Gastroesophageal sphincter (tissue), 4 donors: ENCODE results near the gene LTBP1. TPM values are rescaled to one million over a fixed set of nuclear protein-coding genes. Genes with fewer than 3 reads are reported as not detected.

Source experiments
- ATAC-seq: fragments of 150-250 bp; one replicate; pipeline ENCODE4 v1.9.1; 2016; ENCODE audit warnings: mild to moderate bottlenecking, moderate library complexity
- H3K27ac ChIP-seq, 4 donors: fragments of 200-600 bp; sonication (generic) in 3 of 4; 1 replicate in 3 of 4; 2 replicates in 1 of 4; pipeline ENCODE4 v1.5.1; 2016 to 2019
- H3K27me3 ChIP-seq: fragments of 200-600 bp; sonication (generic); one replicate; pipeline ENCODE4 v1.5.1; 2019
- H3K36me3 ChIP-seq, 2 donors: fragments of 200-600 bp; sonication (generic); one replicate each; pipeline ENCODE4 v1.5.1; 2019; ENCODE audit warnings: control low read depth in 1 of 2
- H3K4me1 ChIP-seq, 3 donors: fragments of 200-600 bp; sonication (generic); 1 replicate in 2 of 3; 2 replicates in 1 of 3; pipeline ENCODE4 v1.5.1; 2016 to 2019; ENCODE audit warnings: control low read depth in 2 of 3
- H3K4me3 ChIP-seq, 2 donors: fragments of 200-600 bp; sonication (generic); one replicate each; pipeline ENCODE4 v1.5.1; 2019; ENCODE audit warnings: mild to moderate bottlenecking in 1 of 2, moderate library complexity in 1 of 2
- H3K9me3 ChIP-seq, 3 donors: fragments of 200-600 bp; sonication (generic); one replicate each; pipeline ENCODE4 v1.5.1; 2017 to 2019; ENCODE audit warnings: control low read depth in 2 of 3
- EP300 ChIP-seq: sonication (generic); formaldehyde crosslinking; IDR thresholded peaks from one replicate; pipeline ENCODE4 v1.6.1; 2017; ENCODE audit warnings: antibody characterized with exemption, mild to moderate bottlenecking
- POLR2A ChIP-seq, 2 donors: fragments of 450-650 bp; IDR thresholded peaks; one replicate each; pipeline ENCODE4 v1.6.1; 2017; ENCODE audit warnings: antibody characterized with exemption in 2 of 2, mild to moderate bottlenecking in 2 of 2, moderate library complexity in 1 of 2
- POLR2AphosphoS5 ChIP-seq: sonication (generic); formaldehyde crosslinking; IDR thresholded peaks from one replicate; pipeline ENCODE4 v1.6.1; 2017; ENCODE audit warnings: antibody characterized with exemption
- WGBS, 2 donors: methylation state at CpG; one replicate each; pipeline ENCODE4 v1.1.5; 2018; ENCODE audit warnings: low coverage in 1 of 2; 5-methylcytosine and 5-hydroxymethylcytosine counted together
- total RNA-seq, 4 donors: library from RNA; depleted of rRNA; stranded (reverse); fragments of >200 nt; gene quantifications; one replicate each; pipeline ENCODE4 v1.1.0, GENCODE V29; 2016
- TF ChIP-seq, protein P1 (sequence below), 4 experiments: fragments of 200-600 bp in 2 of 4; fragments of 450-650 bp in 2 of 4; sonication (generic) in 1 of 4; IDR thresholded peaks; one replicate each; pipeline ENCODE4 v1.5.1; 2017 to 2019; ENCODE audit warnings: antibody characterized with exemption in 4 of 4, mild to moderate bottlenecking in 2 of 4, moderate library complexity in 2 of 4

LTBP1 gene, protein sequence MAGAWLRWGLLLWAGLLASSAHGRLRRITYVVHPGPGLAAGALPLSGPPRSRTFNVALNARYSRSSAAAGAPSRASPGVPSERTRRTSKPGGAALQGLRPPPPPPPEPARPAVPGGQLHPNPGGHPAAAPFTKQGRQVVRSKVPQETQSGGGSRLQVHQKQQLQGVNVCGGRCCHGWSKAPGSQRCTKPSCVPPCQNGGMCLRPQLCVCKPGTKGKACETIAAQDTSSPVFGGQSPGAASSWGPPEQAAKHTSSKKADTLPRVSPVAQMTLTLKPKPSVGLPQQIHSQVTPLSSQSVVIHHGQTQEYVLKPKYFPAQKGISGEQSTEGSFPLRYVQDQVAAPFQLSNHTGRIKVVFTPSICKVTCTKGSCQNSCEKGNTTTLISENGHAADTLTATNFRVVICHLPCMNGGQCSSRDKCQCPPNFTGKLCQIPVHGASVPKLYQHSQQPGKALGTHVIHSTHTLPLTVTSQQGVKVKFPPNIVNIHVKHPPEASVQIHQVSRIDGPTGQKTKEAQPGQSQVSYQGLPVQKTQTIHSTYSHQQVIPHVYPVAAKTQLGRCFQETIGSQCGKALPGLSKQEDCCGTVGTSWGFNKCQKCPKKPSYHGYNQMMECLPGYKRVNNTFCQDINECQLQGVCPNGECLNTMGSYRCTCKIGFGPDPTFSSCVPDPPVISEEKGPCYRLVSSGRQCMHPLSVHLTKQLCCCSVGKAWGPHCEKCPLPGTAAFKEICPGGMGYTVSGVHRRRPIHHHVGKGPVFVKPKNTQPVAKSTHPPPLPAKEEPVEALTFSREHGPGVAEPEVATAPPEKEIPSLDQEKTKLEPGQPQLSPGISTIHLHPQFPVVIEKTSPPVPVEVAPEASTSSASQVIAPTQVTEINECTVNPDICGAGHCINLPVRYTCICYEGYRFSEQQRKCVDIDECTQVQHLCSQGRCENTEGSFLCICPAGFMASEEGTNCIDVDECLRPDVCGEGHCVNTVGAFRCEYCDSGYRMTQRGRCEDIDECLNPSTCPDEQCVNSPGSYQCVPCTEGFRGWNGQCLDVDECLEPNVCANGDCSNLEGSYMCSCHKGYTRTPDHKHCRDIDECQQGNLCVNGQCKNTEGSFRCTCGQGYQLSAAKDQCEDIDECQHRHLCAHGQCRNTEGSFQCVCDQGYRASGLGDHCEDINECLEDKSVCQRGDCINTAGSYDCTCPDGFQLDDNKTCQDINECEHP (N-terminal part only)
- 100 to 1,000 TPM; 238 to 493 (median 378) TPM for total RNA-seq

DNA sequence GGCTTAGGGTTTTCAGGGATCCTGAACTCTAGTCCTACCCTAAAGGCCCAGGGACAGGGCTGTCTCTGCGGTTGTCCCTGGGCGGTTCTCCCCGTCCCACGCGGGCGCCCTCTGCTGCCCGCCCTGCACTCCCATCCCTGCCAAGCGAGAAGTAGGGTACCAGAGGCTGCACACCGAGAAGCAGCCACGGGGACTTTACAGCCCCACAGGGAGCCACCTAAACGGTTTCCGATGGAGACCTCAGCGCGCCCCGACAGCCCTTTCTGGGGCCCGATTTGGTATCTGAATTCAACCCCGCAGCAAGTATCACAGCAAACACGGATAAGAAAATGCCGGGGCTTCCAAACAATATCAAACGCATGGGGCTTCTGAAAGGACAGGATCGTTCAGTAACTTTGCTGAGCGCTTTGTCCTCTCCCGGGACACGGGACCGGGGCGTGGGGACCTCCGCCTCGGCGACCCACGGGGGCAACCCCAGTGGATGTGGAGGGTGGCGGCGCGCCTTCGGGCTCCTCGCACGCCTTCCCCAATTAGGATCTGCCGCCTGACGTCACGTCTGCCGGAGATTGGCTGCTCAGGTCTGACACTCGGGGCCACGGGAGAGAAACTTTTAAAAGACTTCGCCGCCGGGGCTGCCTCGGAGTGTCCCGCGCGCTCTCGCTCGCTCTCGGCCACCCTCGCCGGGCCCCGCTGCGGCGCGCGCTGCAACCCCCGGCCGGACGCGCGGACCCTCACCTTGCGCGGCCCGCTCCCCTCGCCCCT is at the start of gene LTBP1:
TSS of gene LTBP1 (plus strand) at position 640 of the 762 bp plus-strand sequence. CDS start 372 bp downstream, outside the sequence.
- peak within 1 kb of the TSS; percentile 83 to 95 (median 92) for H3K27ac ChIP-seq
- no peak for TF ChIP-seq POLR2AphosphoS5
- peak; percentile 38 to 47 for TF ChIP-seq POLR2A (IDR thresholded peaks at IDR 0.05)
- TF ChIP-seq, protein P1, sequence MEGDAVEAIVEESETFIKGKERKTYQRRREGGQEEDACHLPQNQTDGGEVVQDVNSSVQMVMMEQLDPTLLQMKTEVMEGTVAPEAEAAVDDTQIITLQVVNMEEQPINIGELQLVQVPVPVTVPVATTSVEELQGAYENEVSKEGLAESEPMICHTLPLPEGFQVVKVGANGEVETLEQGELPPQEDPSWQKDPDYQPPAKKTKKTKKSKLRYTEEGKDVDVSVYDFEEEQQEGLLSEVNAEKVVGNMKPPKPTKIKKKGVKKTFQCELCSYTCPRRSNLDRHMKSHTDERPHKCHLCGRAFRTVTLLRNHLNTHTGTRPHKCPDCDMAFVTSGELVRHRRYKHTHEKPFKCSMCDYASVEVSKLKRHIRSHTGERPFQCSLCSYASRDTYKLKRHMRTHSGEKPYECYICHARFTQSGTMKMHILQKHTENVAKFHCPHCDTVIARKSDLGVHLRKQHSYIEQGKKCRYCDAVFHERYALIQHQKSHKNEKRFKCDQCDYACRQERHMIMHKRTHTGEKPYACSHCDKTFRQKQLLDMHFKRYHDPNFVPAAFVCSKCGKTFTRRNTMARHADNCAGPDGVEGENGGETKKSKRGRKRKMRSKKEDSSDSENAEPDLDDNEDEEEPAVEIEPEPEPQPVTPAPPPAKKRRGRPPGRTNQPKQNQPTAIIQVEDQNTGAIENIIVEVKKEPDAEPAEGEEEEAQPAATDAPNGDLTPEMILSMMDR (IDR thresholded peaks at IDR 0.05), result peak; percentile 60 to 83 (median 64)
- TF ChIP-seq EP300, result no peak
- ATAC-seq, result peak; percentile 86

DNA sequence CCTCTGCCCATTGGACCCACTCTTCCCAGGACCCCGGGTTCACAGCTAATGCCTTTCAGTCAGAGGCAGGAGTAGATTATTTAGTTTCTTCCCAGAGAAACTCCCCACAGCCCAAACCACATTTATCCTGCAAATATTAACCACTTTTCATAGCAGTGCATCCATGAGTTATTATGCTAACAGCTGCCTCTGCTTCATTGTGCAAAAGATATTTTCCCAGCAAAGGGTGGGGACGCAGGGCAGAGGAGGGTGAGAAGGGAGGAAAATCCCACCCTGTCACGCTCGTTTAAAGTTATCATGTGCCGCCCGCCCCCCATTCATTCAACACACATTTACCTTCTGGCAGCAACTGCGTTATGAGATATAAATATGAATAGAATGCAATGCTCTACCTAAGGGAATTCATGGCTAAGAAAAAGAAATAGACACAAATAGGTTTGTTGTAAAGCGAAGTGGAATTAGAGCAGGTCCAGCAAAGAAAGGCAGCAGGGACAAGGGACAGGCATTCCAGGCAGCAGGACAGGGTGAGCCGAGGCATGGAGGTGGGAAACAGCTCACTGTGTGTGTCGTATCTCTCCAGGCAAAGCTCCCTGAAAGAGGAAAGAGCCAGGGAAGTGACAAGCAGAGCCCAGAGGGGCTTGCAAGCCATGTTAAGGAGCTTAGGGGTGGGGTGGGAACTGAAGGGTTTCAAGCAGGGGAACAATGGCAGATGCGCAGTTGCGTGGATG is 46.3 kb upstream of the LTBP1 start:
- no peak overlapping the region for H3K4me3 ChIP-seq
- no peak for TF ChIP-seq EP300
- no peak for TF ChIP-seq POLR2AphosphoS5
- TF ChIP-seq POLR2A (IDR thresholded peaks at IDR 0.05), result no peak
- TF ChIP-seq, protein P1 (IDR thresholded peaks at IDR 0.05), result no peak
- no peak for ATAC-seq
- H3K9me3 ChIP-seq, result no peaks in the 10 kb centered on the region
- no peaks in the 10 kb centered on the region for H3K27me3 ChIP-seq
- WGBS, 2 donors, result 67 to 79% methylated on average over 8 to 12 of the region's 12 CpGs
- no peaks in the 10 kb centered on the region for H3K36me3 ChIP-seq
- peaks cover 0 to 2% (median 0%) of the 10 kb centered on the region in 3 donors for H3K4me1 ChIP-seq
- H3K27ac ChIP-seq, result no peak overlapping the region

More for the DNA sequence above, at the start of gene LTBP1:
- Histone ChIP-seq H3K4me1 (peaks cover 0 to 32% (median 0%) of the 10 kb centered on the region in 3 donors), H3K36me3 (no peaks in the 10 kb centered on the region), H3K4me3 (peak within 1 kb of the TSS; percentile 77 to 96), H3K27me3 (no peaks in the 10 kb centered on the region), H3K9me3 (no peaks in the 10 kb centered on the region)
- 0% methylated on average over 2 of the region's 68 CpGs; no CpG with 5 or more reads in 1 of the 2 donors for WGBS, 2 donors

DNA sequence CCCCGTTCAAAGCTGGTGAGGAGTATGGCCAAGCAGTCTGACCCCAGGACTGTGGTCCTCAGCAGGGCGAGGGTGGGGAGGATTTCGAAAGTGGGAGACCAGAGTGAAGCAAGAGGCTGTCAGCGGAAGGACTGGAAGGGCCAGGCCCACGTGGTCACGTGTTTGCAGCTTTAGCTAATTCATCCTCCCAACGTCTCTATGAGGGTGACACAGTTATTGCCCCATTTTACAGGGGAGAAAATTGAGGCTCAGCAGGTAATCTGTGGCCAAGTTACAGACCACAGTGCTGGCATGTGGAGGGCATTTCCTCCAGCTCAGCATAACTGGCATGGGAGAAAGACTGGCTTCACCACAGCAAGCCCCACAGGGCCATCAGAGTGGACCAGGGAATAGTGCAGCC is 45.4 kb upstream of the LTBP1 start:
- Histone ChIP-seq H3K27me3 (no peaks in the 10 kb centered on the region), H3K4me1 (no peaks in the 10 kb centered on the region), H3K4me3 (no peak overlapping the region), H3K27ac (no peak overlapping the region), H3K9me3 (no peaks in the 10 kb centered on the region), H3K36me3 (no peaks in the 10 kb centered on the region)
- TF ChIP-seq POLR2A (IDR thresholded peaks at IDR 0.05) (no peak), POLR2AphosphoS5 (no peak), EP300 (no peak)
- TF ChIP-seq, protein P1 (IDR thresholded peaks at IDR 0.05), result no peak
- 91 to 94% methylated on average over 5 of the region's 7 CpGs for WGBS, 2 donors
- no peak for ATAC-seq

DNA sequence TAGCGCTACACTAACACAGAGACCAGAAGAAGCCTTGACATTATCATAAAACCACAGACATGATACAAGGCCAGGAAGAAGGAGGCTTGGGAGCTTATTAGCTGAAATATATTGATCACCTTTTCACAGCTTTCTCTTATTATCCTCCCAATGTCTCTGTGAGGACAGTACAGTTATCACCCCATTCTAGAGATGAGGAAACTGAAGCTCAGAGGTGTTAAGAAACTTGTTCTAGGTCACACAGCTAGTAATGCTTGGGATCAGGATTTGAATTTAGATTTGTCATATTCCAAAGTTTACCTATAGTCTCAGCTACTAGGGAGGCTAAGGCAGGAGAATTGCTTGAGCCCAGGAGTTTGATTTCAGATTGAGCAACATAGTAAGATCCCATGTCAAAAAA is 44.6 kb upstream of the LTBP1 start:
- ATAC-seq, result no peak
- WGBS, 2 donors, result 54% methylated on average over 1 of the region's 1 CpG; no CpG with 5 or more reads in 1 of the 2 donors

More for the DNA sequence above, 44.6 kb upstream of the LTBP1 start:
- TF ChIP-seq POLR2AphosphoS5, result no peak
- no peak for TF ChIP-seq POLR2A (IDR thresholded peaks at IDR 0.05)
- TF ChIP-seq, protein P1 (IDR thresholded peaks at IDR 0.05), result no peak
- no peak for TF ChIP-seq EP300
- no peaks in the 10 kb centered on the region for H3K36me3 ChIP-seq
- H3K4me3 ChIP-seq, result no peak overlapping the region
- no peak overlapping the region for H3K27ac ChIP-seq
- no peaks in the 10 kb centered on the region for H3K4me1 ChIP-seq
- H3K9me3 ChIP-seq, result no peaks in the 10 kb centered on the region
- no peaks in the 10 kb centered on the region for H3K27me3 ChIP-seq
